GM19463 (cell line): ENCODE data around the gene CLEC2L.

Experiments
- ATAC-seq: cut with Tn5 transposase; IDR thresholded peaks from one replicate; pipeline ENCODE4 v1.9.1; 2021; ENCODE audit warnings: mild to moderate bottlenecking, moderate library complexity; ENCODE audit not compliant: unreplicated experiment

CLEC2L gene

GRCh38 chr7:139523199-139523941, at the start of gene CLEC2L:
Gene CLEC2L, plus strand, starts transcription at chr7:139523685. Its CDS starts 243 bp downstream, at chr7:139523928.
- no peak for ATAC-seq

GRCh38 chr7:139476139-139476538, 47.3 kb upstream of the CLEC2L start:
- no peak for ATAC-seq

GRCh38 chr7:139476891-139477290, 46.6 kb upstream of the CLEC2L start:
- no peak for ATAC-seq

- ATAC-seq: no peak
These were observed 43.9 kb upstream of the CLEC2L start for GRCh38 chr7:139479620-139480019.

GRCh38 chr7:139481364-139481763, 42.1 kb upstream of the CLEC2L start:
- no peak for ATAC-seq

- ATAC-seq: no peak
These were observed 41.4 kb upstream of the CLEC2L start for GRCh38 chr7:139482122-139482521.

- ATAC-seq: peak; percentile 16
These were observed 40.6 kb upstream of the CLEC2L start for GRCh38 chr7:139482662-139483466.

GRCh38 chr7:139487366-139488080, 36.0 kb upstream of the CLEC2L start:
- ATAC-seq: no peak

- no peak for ATAC-seq
These were observed 34.7 kb upstream of the CLEC2L start for GRCh38 chr7:139488810-139489209.

GRCh38 chr7:139490130-139490529, 33.4 kb upstream of the CLEC2L start:
- no peak for ATAC-seq

- ATAC-seq: no peak
These were observed 31.2 kb upstream of the CLEC2L start for GRCh38 chr7:139492293-139492692.

- peak; percentile 87 for ATAC-seq
These were observed 28.5 kb upstream of the CLEC2L start for GRCh38 chr7:139494835-139495579.

- no peak for ATAC-seq
These were observed 27.8 kb upstream of the CLEC2L start for GRCh38 chr7:139495580-139496125.

GRCh38 chr7:139496528-139496927, 27.0 kb upstream of the CLEC2L start:
- ATAC-seq: no peak

- no peak for ATAC-seq
These were observed 22.7 kb upstream of the CLEC2L start for GRCh38 chr7:139500770-139501138.

GRCh38 chr7:139502226-139502625, 21.3 kb upstream of the CLEC2L start:
- ATAC-seq: no peak

GRCh38 chr7:139505563-139505962, 17.9 kb upstream of the CLEC2L start:
- no peak for ATAC-seq

GRCh38 chr7:139509535-139509934, 13.9 kb upstream of the CLEC2L start:
- ATAC-seq: no peak

- no peak for ATAC-seq
These were observed 12.2 kb upstream of the CLEC2L start for GRCh38 chr7:139511315-139511714.

GRCh38 chr7:139515266-139515665, 8.2 kb upstream of the CLEC2L start:
- ATAC-seq: no peak

- no peak for ATAC-seq
These were observed 2.0 kb upstream of the CLEC2L start for GRCh38 chr7:139521439-139521838.
